Activated naive CD8-positive, alpha-beta T cell treated with anti-CD3 and anti-CD28 coated beads, Interleukin-2, amount 10 ng/mL, durations not matched to agents 7 days and 5 days (primary cell): ENCODE measurements around the gene SORCS3. TPM values are rescaled to one million over a fixed set of nuclear protein-coding genes. Genes with fewer than 3 reads are reported as not detected.
"Not testable (repeated sequence)": the region's sequence is repeated elsewhere in the genome, so short reads cannot be mapped to it uniquely, and the experiment has no call there.

ENCODE experiments used
- ATAC-seq: fragments of 150-1000 bp; cut with Tn5 transposase; one replicate; pipeline ENCODE4 v1.10.0; 2021; ENCODE audit warnings: low read depth, moderate library complexity
- POLR2A ChIA-PET: fragments of 350-600 bp; sonication (Branson Sonifier 250); formaldehyde crosslinking; loops from one replicate; lab custom pipeline; 2021; ENCODE audit warnings: antibody characterized with exemption; lab: Charles Lee
- DNase-seq: peaks from one replicate; pipeline ENCODE4 v3.0.0; 2021
- H3K27ac Mint-ChIP-seq: one replicate; pipeline ENCODE4 v1.8.0; 2022; ENCODE audit warnings: mild to moderate bottlenecking, mixed read lengths
- H3K27me3 Mint-ChIP-seq: one replicate; pipeline ENCODE4 v1.8.0; 2022; ENCODE audit warnings: mild to moderate bottlenecking, moderate library complexity, mixed read lengths
- H3K36me3 Mint-ChIP-seq: one replicate; pipeline ENCODE4 v1.8.0; 2021; ENCODE audit warnings: mild to moderate bottlenecking, mixed read lengths
- H3K4me1 Mint-ChIP-seq: one replicate; pipeline ENCODE4 v1.8.0; 2021; ENCODE audit warnings: mixed read lengths
- H3K4me3 Mint-ChIP-seq: one replicate; pipeline ENCODE4 v1.8.0; 2022; ENCODE audit warnings: mild to moderate bottlenecking, moderate library complexity, mixed read lengths
- H3K9me3 Mint-ChIP-seq: one replicate; pipeline ENCODE4 v1.8.0; 2021; ENCODE audit warnings: mixed read lengths
- total RNA-seq, 2 experiments: library from RNA; stranded (reverse); gene quantifications; one replicate each; pipeline ENCODE4 v1.2.3, GENCODE V29; 2021

The SORCS3 gene
- total RNA-seq, 2 experiments from 2014 or later, result not detected

DNA sequence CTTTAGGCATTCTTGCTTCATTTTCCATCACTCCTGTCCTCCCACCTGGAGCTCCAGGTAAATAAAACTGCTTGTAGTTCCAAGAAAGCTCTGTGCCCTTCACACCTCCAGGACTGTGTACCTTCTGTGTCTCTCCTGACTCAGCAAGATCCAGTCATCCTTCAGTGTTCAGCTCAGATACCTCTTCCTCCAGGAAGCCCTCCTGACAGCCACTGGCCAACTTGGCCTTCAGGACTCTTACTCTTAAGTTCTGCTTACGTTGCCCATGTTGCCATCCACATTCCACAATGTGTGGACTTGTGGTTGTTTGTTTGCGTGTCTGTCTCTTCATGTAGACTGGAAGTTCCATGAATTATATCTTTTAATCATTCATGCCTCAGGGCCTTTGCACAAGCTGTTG, 48.0 kb downstream of the SORCS3 start:
- no peak for ATAC-seq
- Mint-ChIP-seq H3K9me3 (no peaks in the 10 kb centered on the region), H3K4me3 (no peak overlapping the region), H3K36me3 (no peaks in the 10 kb centered on the region), H3K27me3 (peaks cover 13% of the 10 kb centered on the region), H3K4me1 (no peaks in the 10 kb centered on the region), H3K27ac (no peak overlapping the region)
- POLR2A ChIA-PET, result no interaction called here
- no peak for DNase-seq

- no peak overlapping the region for H3K4me3 Mint-ChIP-seq
- H3K9me3 Mint-ChIP-seq, result no peaks in the 10 kb centered on the region
- peaks cover 13% of the 10 kb centered on the region for H3K27me3 Mint-ChIP-seq
- H3K4me1 Mint-ChIP-seq, result no peaks in the 10 kb centered on the region
- DNase-seq (no peak), ATAC-seq (no peak)
- H3K36me3 Mint-ChIP-seq, result no peaks in the 10 kb centered on the region
- POLR2A ChIA-PET, result no interaction called here
- H3K27ac Mint-ChIP-seq, result no peak overlapping the region
Measured at GRCh38 chr10:104689547-104689946, 48.5 kb downstream of the SORCS3 start.

- no peak overlapping the region for H3K4me3 Mint-ChIP-seq
- POLR2A ChIA-PET, result no interaction called here
- no peak overlapping the region for H3K27ac Mint-ChIP-seq
- no peaks in the 10 kb centered on the region for H3K4me1 Mint-ChIP-seq
- H3K27me3 Mint-ChIP-seq, result peaks cover 13% of the 10 kb centered on the region
- ATAC-seq (no peak), DNase-seq (no peak)
- H3K36me3 Mint-ChIP-seq, result no peaks in the 10 kb centered on the region
- H3K9me3 Mint-ChIP-seq, result no peaks in the 10 kb centered on the region
Measured at GRCh38 chr10:104690101-104690500, 49.0 kb downstream of the SORCS3 start.

DNA sequence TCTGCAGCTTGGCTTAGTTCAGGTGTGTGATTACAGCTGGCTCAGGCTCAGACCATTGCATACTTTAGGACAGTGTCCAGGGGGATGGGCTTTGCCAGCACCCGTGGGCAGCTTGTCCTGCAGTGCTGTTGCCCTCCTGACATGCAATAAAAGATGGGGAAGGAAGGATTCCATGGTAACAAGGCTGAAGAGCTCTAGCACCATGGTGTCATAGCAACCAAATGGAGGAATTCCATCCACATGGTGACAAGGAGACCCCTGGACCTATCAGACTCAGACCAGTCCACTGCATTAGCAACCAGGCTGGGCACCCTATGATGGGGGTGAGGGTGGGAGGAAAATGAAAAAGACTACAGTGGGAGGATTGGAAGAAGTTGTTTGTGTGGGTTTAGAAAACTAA, 49.9 kb downstream of the SORCS3 start:
- no peaks in the 10 kb centered on the region for H3K9me3 Mint-ChIP-seq
- no peak overlapping the region for H3K27ac Mint-ChIP-seq
- no peaks in the 10 kb centered on the region for H3K36me3 Mint-ChIP-seq
- peaks cover 13% of the 10 kb centered on the region for H3K27me3 Mint-ChIP-seq
- no peaks in the 10 kb centered on the region for H3K4me1 Mint-ChIP-seq
- DNase-seq (no peak), ATAC-seq (no peak)
- POLR2A ChIA-PET, result no interaction called here
- no peak overlapping the region for H3K4me3 Mint-ChIP-seq

DNA sequence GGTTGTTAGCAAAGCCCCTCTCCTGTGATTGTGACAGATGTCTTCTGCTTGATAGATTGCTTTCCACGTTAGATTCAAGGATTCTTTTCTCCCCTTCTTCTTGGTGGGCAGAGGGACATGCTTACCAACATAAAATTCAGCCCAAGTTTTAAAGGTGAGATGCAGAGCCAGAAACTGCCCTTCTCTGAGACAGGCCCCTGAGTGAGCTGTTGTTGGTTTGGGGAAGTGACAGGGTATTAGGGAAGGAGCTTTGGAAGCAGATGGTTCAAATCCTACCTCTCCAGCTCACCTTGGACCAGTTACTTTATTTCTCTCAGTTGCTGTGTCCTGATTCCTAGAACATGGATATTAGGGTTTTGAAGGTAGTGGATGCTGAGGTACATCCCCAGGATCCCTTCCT, 53.0 kb downstream of the SORCS3 start:
- no peaks in the 10 kb centered on the region for H3K4me1 Mint-ChIP-seq
- DNase-seq (no peak), ATAC-seq (no peak)
- POLR2A ChIA-PET, result no interaction called here
- H3K27me3 Mint-ChIP-seq, result peaks cover 13% of the 10 kb centered on the region
- no peaks in the 10 kb centered on the region for H3K9me3 Mint-ChIP-seq
- H3K36me3 Mint-ChIP-seq, result no peaks in the 10 kb centered on the region
- no peak overlapping the region for H3K27ac Mint-ChIP-seq
- no peak overlapping the region for H3K4me3 Mint-ChIP-seq

GRCh38 chr10:104703262-104703661, 62.2 kb downstream of the SORCS3 start:
- POLR2A ChIA-PET, H3K4me1 Mint-ChIP-seq, H3K27ac Mint-ChIP-seq, H3K36me3 Mint-ChIP-seq, H3K27me3 Mint-ChIP-seq, DNase-seq, ATAC-seq, H3K4me3 Mint-ChIP-seq, H3K9me3 Mint-ChIP-seq: not testable (repeated sequence)

DNA sequence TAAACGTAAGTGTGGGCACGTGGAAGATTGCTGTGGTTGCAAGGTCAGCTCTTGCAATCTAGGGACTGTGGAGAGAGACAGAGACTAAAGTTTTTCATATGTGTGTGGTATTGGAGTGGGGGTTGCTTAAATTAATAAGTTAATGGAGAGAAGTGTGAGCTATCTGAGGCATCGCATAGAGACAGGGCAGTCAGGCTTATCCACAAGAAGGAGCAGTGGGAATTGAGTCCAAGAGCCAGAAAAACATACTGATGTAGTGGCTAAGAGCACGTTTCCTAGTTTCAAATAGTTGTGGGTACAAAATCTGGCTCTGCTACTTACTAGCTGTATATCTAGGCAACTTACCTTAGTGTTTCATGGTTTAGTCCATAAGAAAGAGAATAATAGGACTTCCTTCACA, 65.8 kb downstream of the SORCS3 start:
- POLR2A ChIA-PET, result no interaction called here
- H3K27ac Mint-ChIP-seq, result no peak overlapping the region
- H3K27me3 Mint-ChIP-seq, result no peaks in the 10 kb centered on the region
- H3K4me1 Mint-ChIP-seq, result no peaks in the 10 kb centered on the region
- H3K4me3 Mint-ChIP-seq, result no peak overlapping the region
- DNase-seq, result no peak
- H3K36me3 Mint-ChIP-seq, result no peaks in the 10 kb centered on the region
- H3K9me3 Mint-ChIP-seq, result no peaks in the 10 kb centered on the region
- ATAC-seq, result no peak

GRCh38 chr10:104707602-104708459, 66.7 kb downstream of the SORCS3 start:
- Mint-ChIP-seq H3K9me3 (no peaks in the 10 kb centered on the region), H3K4me1 (no peaks in the 10 kb centered on the region), H3K27me3 (no peaks in the 10 kb centered on the region), H3K4me3 (no peak overlapping the region), H3K36me3 (no peaks in the 10 kb centered on the region), H3K27ac (no peak overlapping the region)
- DNase-seq, result no peak
- ATAC-seq, result no peak
- POLR2A ChIA-PET, result no interaction called here

DNA sequence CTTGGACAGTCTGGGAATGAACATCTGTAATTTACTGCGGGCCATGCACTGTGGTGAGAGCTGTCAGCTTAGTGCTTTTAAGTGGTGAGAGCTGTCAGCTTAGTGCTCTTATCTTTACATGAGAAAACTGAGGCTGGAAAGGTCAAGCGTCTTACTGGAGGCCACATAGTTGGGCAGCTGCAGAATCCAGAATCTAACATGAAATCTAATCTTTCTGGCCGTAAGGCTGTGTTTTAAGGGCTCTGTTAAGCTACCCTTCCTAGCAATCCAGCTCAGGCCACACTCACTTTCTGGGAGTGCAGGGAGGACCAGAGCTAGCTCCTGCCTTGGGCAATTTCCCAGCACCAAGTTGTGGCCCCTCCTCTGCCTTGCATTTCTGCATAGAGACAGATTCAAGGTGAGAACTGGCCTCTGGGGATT, 70.2 kb downstream of the SORCS3 start:
- Mint-ChIP-seq H3K4me3 (no peak overlapping the region), H3K27ac (no peak overlapping the region)
- ATAC-seq, result no peak

GRCh38 chr10:104730593-104730992, 89.5 kb downstream of the SORCS3 start:
- H3K4me3 Mint-ChIP-seq, H3K36me3 Mint-ChIP-seq, POLR2A ChIA-PET, DNase-seq, ATAC-seq, H3K4me1 Mint-ChIP-seq, H3K9me3 Mint-ChIP-seq, H3K27me3 Mint-ChIP-seq, H3K27ac Mint-ChIP-seq: not testable (repeated sequence)

More for the DNA sequence above, 70.2 kb downstream of the SORCS3 start:
- Mint-ChIP-seq H3K4me1 (no peaks in the 10 kb centered on the region), H3K36me3 (no peaks in the 10 kb centered on the region), H3K9me3 (no peaks in the 10 kb centered on the region), H3K27me3 (peaks cover 12% of the 10 kb centered on the region)
- POLR2A ChIA-PET, result no interaction called here
- no peak for DNase-seq

DNA sequence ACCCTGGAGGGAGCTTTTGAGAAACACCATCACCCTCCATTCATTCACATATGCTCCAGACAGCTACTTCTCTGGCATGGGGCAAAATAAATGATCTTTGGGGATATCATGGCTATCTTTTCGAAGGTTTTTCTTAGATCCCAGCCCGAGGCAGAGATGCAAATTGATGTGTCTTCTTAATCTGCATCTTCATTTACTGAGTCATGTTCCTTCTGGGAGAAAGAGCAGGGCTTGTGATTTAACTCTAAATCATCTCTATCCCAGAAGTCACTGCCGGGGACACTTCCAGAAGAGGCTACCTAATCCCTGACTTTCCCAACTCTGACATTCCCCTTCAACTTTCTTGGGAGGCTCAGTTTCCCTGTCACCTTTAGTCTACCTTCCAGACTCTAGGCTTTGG, 90.1 kb downstream of the SORCS3 start:
- no peaks in the 10 kb centered on the region for H3K4me1 Mint-ChIP-seq
- DNase-seq (no peak), ATAC-seq (no peak)
- peaks cover 3% of the 10 kb centered on the region for H3K9me3 Mint-ChIP-seq
- POLR2A ChIA-PET, result no interaction called here
- no peaks in the 10 kb centered on the region for H3K36me3 Mint-ChIP-seq
- H3K27me3 Mint-ChIP-seq, result peaks cover 2% of the 10 kb centered on the region
- no peak overlapping the region for H3K4me3 Mint-ChIP-seq
- no peak overlapping the region for H3K27ac Mint-ChIP-seq

DNA sequence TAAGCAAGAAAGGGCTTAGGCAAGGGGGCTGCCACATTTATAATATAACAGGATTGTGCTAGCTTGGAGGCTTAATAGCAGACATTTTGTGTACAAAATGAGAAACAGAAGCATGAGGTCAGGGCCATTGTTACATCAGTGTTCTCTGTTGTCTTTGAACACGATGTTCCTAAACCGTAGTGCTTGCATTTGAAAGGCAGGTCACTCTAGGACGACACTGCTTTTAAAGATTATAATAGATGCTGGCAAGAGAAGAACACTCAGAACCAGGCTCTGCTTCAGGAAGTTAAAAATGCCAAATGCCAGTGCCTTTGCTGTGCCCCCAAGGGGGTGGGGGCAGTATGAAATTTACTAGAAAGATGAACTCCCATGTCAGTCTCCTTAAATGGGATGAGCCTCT, 91.1 kb downstream of the SORCS3 start:
- no peaks in the 10 kb centered on the region for H3K9me3 Mint-ChIP-seq
- H3K4me3 Mint-ChIP-seq, result no peak overlapping the region
- H3K27ac Mint-ChIP-seq, result no peak overlapping the region
- H3K4me1 Mint-ChIP-seq, result no peaks in the 10 kb centered on the region
- DNase-seq (no peak), ATAC-seq (no peak)
- H3K27me3 Mint-ChIP-seq, result peaks cover 4% of the 10 kb centered on the region
- no peaks in the 10 kb centered on the region for H3K36me3 Mint-ChIP-seq
- POLR2A ChIA-PET, result no interaction called here

DNA sequence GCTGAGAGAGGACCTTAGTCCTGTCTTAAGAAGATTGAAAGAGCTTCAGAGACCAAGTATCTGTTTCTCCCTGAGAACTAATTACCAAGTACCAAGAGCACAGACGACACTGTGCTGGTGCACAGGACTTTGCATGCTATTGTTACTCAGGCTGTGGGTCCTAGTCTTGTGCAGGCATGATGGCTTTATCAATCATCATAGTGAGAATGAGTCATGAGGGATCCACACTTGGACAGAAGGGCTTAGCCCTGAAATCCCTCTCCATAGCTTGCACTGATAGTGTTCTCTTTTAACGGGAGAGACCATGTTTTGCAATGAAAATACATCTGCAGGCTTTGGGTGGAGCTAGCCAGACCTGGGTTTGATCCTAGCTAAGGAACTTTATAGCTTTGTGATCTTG, 93.3 kb downstream of the SORCS3 start:
- no peaks in the 10 kb centered on the region for H3K36me3 Mint-ChIP-seq
- DNase-seq, result no peak
- H3K4me3 Mint-ChIP-seq, result no peak overlapping the region
- no peak overlapping the region for H3K27ac Mint-ChIP-seq
- no peaks in the 10 kb centered on the region for H3K4me1 Mint-ChIP-seq
- H3K27me3 Mint-ChIP-seq, result peaks cover 4% of the 10 kb centered on the region
- no peaks in the 10 kb centered on the region for H3K9me3 Mint-ChIP-seq
- no peak for ATAC-seq
- POLR2A ChIA-PET, result no interaction called here

DNA sequence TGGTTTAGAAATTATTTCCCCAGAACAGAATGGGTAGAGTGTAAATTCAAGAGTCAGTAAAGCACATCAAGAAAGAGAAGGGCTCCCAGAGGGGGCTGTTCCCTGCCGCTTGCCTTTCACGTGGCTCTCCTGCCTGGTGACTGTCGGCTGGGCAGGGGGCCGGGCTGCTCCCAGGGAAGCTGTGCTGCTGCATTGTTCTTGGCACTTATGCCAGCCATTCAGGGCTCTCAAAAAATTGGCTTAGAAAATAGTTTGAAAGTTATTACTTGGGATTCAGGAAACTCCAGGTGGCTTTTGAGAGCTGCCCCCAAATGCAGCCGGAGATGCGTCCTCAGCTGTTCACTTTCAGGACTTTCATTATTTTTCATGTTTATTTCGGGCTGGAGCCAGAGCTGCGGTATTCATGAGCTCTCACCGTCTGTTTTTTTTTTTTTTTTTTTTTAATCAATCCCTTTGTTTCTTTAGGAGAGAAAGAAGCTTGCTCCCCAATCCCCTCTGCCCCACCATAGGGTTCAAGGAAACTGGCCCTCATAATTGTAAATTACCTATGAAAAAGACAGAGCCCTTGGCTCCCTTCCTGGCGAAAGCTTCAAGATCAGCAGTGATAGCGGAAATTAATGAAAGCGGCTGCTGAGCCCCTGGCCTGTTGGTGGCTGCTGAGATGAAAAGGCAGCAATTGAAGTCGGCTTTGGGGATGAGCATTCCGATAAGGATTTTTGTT, 94.1 kb downstream of the SORCS3 start:
- POLR2A ChIA-PET, result no interaction called here

More for the DNA sequence above, 94.1 kb downstream of the SORCS3 start:
- ATAC-seq (no peak), DNase-seq (no peak)
- H3K9me3 Mint-ChIP-seq, result no peaks in the 10 kb centered on the region
- H3K27ac Mint-ChIP-seq, result no peak overlapping the region
- H3K27me3 Mint-ChIP-seq, result peaks cover 4% of the 10 kb centered on the region
- H3K4me1 Mint-ChIP-seq, result no peaks in the 10 kb centered on the region
- no peaks in the 10 kb centered on the region for H3K36me3 Mint-ChIP-seq
- H3K4me3 Mint-ChIP-seq, result no peak overlapping the region
